ENCODE measurements around the gene LUC7L.
"Not testable (repeated sequence)": the region's sequence is repeated elsewhere in the genome, so short reads cannot be mapped to it uniquely, and the experiment has no call there.

The LUC7L gene, protein sequence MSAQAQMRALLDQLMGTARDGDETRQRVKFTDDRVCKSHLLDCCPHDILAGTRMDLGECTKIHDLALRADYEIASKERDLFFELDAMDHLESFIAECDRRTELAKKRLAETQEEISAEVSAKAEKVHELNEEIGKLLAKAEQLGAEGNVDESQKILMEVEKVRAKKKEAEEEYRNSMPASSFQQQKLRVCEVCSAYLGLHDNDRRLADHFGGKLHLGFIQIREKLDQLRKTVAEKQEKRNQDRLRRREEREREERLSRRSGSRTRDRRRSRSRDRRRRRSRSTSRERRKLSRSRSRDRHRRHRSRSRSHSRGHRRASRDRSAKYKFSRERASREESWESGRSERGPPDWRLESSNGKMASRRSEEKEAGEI

GRCh38 chr16:228852-229730 lies at the start of gene LUC7L:
TSS of gene LUC7L (minus strand) at chr16:229449. CDS start at chr16:229339, 110 bp downstream.
- DNase-seq = peak; percentile 92

GRCh38 chr16:278863-279366 lies 49.7 kb upstream of the LUC7L start:
- DNase-seq = no peak

- no peak for DNase-seq
Observed at GRCh38 chr16:276426-277077, 47.3 kb upstream of the LUC7L start.

GRCh38 chr16:275786-276232 lies 46.6 kb upstream of the LUC7L start, which contains the start of gene RGS11:
TSS of gene RGS11 (minus strand) at chr16:275944. CDS start at chr16:275911, 33 bp downstream.
- no peak for DNase-seq

DNA sequence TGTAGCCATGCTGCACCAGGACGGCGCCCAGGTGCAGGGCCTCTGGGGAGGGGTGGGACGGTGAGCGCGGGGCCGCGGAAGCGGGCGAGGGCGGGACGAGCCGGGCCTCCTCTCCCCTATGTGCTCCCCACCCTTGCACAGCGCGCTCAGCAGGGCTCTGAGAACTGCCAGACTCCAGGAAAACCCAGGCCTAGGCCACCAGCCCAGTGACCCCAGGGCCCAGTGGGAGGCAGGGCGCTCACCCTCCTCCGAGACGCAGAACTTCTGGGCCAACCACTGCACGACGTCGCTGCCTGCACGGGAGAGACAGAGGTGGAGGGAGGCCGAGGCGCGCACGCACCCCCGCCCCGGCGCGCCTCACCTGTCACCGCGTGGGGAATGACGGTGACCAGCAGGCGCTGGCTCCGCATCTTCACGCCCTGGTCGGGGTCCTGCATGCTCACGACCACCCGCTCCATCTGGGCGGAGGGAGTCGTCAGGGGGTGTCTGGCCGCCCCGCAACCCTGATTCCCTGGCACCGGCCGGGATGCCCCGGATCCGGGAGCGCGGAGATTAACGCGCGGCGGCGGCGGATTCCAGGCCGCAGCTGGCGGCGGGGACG lies 45.9 kb upstream of the LUC7L start:
- no peak for DNase-seq

GRCh38 chr16:273547-274421 lies 44.5 kb upstream of the LUC7L start:
- DNase-seq = no peak

DNA sequence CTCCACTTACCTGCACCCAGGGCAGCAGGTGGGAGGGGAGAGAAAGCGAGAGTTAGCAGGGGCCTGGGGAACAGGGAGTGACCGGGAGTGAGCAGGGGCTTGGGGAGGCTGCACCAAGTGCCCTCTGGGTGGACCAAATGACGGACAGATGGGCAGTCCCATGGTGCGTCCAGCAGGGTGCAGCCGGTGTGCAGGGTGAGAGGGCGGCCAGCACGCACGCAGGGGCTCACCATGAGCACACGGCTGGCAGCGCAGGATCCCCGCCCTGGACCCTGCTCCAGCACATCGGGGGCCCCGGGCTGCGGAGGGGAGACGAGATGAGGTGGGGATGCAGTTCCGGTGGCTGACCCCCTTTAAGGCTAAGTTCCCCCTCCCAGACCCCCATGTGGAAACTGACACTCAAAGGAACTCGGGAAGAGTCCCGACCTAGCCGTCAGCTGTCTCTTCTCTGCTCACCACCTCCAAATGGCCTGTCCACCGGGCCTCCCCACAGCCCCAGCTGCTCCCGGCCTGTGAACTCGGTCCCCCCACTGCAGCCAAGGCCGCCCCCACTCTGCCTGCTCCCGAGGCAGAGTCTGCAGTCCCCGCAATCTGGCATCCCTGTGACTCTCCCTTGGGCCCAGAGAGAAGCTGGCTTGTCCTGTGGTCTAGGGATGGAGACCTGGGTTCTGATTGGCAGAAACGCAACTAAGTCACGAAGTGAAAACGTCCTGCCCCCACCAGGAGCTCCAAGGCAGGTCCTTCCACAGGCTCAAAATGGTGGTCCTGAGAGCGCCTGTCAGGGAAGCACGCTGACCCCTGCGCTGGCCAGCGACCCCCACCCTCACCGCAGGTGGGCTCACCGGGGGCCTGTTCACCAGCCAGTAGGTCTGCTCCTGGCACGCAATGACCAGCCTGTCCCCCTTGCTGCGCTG lies 43.6 kb upstream of the LUC7L start:
- no peak for DNase-seq

GRCh38 chr16:270381-271255 lies 41.4 kb upstream of the LUC7L start:
- DNase-seq = no peak

DNA sequence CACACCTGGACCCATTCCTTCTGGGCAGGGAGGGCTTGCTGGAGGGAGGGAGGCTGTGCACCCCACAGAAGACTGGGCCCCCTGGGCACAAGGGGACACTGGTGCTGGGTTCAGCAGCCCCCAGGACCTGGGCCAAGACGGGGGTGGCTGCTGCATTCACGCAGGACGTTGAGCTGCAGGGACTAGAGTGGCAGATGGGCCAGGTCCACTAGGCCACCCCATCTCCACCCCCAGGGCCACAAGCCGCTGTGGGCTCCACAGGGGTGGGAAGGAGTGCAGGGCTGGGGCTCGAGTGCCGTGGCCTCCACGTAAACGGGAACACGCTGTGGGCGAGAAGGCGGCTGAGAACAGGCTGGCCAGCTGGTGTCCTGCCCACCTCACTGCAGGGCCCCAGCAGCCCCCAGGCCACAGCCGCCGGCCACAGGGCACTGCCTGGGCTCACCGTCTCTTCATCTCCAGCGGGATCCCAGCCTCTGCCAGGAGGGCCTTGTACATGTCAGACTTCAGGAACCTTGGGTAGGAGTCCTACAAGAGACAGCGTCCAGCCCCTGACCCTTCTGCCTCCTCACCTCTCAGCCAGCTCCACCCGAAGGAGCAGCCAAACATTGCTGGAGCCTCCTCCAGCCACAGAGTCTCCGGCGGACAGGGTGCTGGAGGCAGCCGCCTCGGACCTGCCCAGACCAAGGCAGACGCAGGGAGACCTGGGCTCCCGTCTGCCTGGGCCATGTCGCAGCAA lies 40.0 kb upstream of the LUC7L start:
- DNase-seq = no peak

DNA sequence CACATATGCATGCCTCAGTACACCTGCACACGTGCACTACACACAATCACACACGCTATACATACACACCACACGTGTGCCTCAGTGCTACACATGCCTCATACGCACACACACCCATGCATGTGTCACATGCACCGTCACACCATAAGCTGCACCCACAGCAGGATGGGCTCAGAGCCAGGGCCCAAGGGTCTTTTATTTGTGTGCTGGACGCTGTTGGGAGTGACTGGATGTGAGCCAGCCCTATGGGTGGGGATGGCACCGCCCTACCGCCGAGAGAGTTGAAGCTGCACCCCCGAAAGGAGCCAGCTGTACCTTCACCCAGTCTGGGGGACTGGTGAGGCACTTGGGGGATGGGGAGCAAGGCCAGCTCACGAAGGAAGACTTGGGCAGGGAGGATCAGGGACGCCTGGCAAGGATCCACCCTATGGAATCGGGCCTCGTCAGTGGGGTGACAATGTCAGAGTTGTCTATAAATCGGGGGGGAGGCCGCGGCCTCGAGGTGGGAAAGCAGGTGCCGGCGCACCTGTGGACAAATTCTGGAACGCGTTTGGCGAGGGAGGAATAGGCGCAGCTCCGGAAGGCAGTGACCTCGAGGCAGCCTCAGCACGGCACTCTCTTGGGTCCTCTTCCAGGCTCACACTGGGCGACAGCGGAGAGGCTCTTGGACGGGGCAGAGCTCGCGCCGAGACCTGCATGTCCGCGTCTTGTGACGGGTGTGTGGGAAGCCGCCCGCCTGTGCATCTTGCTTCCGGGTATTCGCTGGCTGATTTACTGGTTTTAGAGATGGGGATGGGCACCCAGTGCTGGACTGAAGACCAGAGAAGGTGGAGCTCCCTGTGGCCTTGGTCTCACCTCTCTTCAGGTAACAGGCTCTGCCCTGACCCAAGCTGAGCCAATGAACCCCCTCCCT lies 39.1 kb upstream of the LUC7L start:
- DNase-seq = no peak

DNA sequence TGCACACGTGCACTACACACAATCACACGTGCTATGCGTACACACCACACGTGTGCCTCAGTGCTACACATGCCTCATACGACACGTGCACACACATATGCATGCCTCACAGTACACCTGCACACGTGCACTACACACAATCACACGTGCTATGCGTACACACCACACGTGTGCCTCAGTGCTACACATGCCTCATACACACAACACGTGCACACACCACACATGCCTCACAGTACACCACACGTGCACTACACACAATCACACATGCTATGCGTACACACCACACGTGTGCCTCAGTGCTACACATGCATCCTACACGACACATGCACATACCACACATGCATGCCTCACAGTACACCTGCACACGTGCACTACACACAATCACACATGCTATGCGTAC lies 38.3 kb upstream of the LUC7L start:
- DNase-seq = not testable (repeated sequence)

GRCh38 chr16:266258-267164 lies 37.3 kb upstream of the LUC7L start:
- no peak for DNase-seq

DNA sequence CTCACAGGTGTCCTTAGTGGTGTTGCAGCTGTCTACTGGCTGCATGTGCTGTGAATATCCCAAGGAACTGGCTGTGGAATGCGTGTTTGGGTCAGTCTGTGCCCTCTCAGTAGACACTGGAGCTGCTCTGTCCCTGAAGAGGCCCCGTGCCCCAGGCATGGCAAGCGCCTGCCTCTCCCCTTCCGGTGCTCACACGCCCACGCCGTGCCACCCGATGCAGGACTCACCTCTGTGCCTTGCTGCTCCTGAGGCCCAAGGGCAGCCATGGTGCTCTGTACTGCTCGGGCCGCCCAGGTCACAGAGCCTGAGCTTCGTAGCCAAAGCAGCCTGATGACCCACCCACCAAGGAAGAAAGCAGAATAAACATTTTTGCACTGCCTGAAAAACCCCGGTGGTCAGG lies 36.5 kb upstream of the LUC7L start:
- DNase-seq = no peak

- DNase-seq = no peak
Observed at GRCh38 chr16:265002-265529, 35.8 kb upstream of the LUC7L start.

GRCh38 chr16:264440-264951 lies 35.2 kb upstream of the LUC7L start:
- no peak for DNase-seq

DNA sequence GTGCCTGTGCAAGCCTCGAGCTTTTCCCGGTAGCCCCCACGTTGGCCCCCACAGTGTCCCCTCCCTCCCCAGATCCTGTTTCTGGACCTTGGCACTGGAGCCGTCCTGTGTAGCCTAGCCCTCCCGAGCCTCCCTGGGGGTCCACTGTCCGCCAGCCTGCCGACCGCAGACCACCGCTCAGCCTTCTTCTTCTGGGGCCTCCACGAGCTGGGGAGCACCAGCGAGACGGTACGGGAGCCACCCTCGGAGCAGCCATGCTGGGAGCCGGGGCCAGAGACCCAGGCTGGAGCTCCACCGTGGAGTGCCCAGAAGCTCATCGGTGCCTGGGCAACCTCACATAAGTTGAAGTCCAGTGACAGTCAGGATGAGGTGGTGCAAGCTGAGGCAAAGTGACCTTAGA lies 34.7 kb upstream of the LUC7L start:
- no peak for DNase-seq

Data from midbrain (tissue), 1 donor.